GM10847 (cell line): Measurements from ENCODE around the gene ZNF536.

Source experiments
- POLR2A ChIP-seq: IDR thresholded peaks from 2 replicates; pipeline ENCODE4 v1.6.1; 2011; ENCODE audit not compliant: insufficient read length; ENCODE audit errors: extremely low read depth

The ZNF536 gene

DNA sequence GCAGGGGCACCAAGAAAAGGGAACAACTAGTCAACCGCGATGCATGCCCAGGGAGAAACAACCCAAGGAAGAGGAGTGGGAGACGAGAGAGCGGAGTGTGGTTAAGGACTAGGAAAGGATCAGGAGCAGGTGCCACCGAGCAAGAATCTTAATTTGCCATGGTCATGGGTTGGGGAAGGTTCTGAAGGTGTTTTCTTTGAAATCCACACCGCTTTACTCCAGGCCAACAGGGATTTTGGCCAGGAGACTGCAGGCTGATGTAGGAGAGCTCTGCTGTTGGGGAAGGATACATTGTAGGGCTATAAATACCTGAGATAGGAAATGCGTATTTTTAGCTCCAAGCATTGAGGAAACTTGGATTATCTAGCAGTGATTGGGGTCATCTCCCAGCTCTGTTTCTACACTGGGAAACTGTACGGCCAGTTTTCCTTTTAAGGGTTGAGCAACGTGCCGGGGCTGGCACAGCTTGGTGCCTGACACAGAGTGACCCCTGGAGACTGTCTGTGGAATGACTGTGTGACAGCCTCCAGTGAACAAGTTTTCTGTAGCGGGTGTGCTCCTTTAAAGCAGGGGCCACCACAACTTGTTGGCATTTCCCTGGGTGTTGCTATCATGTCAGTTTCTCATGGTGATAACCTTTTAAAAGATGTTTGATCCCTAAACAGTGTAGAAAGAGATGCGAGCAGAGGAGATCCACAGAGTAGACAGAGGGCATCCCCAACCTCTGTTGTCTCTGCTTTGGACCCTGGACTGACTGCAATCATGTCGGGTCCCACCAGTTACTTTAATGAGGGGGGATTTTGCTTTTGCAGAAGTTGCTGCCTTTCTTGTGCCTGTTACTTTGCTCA lies 34.3 kb downstream of the ZNF536 start:
- TF ChIP-seq POLR2A, result no peak

DNA sequence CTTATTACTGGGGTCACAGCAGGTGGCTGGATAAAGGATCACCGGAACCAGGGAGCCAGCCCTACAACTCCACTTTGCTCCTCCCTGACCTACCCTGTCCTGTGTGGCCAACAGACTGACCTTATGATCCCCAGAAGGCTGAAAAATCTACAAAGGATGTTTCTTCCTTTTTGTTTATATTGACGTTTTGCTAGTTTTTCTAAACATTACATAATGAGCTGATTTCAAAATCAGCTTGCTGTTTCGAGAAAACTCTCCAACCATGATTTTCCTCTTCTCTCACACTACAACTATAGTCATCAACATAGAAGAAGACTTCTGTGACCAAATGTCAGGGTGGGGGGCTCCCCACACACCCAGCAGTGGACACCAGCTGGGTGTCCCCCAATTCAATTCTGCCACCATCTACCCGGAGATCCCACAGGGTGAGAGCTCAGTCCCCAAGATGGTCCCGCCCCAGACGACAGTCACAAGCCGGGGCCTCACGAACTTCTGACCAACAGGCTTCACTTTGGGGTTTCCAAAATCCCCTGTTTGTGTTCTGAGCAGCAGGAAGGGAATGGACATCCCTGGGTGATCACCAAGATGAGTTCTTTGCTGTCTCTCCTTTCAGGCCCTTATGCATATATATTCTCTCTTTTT lies 35.0 kb downstream of the ZNF536 start:
- TF ChIP-seq POLR2A, result no peak

DNA sequence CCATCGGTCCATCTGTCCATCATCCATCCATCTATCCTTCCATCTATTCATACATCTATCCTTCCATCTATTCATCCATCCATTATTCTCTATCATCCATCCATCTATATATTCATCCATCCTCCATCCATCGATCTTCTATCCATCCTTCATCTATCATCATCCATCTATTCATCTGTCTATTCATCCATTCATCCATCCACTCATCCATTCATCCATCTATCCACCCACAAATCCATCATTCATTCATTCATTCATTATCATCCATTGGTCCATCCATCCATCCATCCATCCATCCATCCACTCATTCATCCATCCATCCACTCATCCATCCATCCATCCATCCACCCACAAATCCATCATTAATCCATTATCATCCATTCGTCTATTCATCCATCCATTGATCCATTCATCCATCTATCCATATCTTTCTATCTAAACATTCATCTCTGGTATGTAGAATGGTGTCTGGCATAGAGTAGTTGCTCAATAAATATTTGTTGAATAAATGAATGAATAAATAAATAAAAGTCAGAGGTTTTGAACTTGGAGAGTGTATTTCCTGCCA lies 36.6 kb downstream of the ZNF536 start:
- no peak for TF ChIP-seq POLR2A

DNA sequence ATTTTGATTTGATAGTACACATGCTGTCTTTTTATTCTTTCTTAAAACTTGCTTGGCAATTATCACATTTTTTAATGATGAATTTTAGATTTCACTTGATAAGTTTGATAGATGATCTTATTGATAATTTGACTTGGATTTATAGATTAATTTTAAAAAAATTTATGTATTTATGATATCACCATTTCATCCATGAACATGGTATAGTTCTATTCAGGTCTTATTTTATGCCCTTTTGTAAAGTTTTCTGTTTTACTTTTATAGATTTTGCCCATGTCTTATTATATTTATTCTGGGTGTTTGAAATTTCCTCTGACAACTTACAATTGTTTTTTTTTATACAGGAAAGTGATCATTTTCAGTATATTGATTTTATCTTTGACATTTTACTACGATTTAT lies 39.5 kb downstream of the ZNF536 start:
- TF ChIP-seq POLR2A, result no peak

- TF ChIP-seq POLR2A, result no peak
These were observed 44.2 kb downstream of the ZNF536 start for GRCh38 chr19:30416375-30416774.

- TF ChIP-seq POLR2A, result no peak
These were observed 47.5 kb downstream of the ZNF536 start for GRCh38 chr19:30419568-30420180.

- TF ChIP-seq POLR2A, result no peak
These were observed 48.1 kb downstream of the ZNF536 start for GRCh38 chr19:30420316-30420715.

DNA sequence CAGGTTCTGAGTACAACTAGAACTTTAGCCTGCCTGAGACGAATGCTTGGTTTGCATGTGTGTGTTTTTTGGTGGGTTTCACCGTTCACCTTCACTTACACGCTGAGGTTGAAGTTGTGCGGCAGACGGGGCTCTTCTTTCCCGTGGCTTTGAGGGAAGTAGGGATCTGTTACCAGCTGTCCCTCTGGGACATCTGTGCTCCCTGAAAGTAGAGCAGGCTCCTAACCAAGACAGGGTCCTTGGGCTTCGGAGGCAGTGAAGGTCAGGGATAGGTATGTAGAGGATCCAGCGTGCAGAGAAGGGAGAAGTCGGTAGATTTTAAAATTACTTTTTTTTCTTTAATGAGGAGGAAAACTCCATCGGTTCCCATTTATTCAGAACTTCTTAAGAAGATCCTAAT lies 48.7 kb downstream of the ZNF536 start:
- no peak for TF ChIP-seq POLR2A

DNA sequence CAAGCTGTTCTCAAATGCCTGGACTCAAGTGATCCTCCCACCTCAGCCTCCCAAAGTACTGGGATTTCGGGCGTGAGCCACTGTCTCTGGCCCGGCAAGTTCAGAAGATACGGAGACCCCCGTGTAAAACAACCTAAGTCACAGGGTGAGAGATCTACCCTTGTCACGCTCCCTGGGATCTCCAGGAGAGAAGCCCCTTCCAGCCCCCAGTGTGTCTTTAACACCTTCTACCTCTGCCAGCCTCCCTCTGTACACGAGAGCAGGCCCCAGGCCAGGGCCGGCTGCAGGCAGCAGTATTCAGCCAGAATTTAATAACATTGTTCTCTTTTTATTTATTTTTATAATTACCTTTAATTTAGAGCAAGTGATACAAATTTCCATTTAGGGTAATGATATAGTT lies 49.4 kb downstream of the ZNF536 start:
- TF ChIP-seq POLR2A, result no peak

DNA sequence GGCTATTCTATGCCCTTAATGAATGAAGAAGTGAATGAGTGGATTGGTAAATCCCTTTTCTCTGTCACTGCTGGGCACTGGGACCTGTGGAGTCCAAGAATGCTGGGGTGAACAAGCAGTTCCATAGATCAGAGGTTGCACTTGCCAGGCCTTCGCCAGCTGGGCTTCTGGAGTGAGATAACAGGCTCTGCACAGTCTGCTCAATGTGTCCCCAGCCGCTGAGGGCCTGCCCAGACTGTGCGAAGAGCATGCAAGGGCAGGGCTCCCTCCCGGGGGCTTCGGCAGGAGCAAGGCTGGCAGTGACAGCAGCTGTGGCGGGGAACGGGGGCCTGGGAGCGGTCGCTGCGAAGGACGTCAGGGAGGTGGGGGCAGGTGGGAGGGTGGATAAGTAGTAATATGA lies 51.3 kb downstream of the ZNF536 start:
- no peak for TF ChIP-seq POLR2A

DNA sequence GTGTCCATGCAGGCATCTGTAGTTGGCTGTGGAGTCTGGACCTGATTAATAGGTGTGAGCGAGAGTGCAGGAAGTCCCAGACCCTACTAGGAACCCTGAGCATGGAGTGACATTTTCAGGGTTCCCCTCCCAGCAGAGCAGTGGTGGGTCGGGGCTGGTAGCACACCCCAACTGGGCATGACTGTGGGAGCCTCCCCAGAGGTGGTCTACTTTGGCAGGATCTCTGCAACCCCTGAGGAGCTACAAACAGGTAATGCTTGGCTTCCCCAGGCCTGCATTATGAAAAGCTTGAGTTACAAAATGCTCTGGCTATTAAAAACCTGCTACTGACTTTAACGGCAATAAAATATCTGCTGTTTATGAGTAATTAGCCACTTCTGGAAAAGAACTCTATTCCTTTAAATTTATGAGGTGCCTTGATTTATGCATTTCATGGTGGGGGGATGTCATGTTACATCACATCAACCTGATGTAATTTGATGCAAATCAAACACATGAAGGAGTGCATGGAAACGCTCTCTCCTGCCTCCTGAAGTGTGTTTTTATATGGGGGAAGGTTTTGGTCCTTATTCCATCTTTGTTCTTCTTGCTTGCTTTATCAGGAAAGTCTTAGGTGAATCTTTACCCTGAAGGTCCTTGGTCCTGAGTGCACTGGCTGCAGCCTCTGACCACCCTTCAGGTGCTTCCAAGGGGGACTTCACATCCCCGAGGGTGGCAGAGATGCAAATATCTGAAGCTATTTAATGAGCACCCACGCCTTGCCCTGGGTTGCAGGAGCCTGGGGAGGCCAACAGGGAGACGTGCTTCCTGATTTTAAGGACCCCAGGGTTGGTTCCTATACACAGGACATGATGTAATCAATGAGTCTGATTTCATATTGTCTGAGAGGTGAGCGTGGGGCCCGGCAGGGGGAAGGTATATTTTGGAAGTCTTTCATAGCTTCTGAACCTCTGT lies 54.0 kb downstream of the ZNF536 start:
- TF ChIP-seq POLR2A, result no peak

DNA sequence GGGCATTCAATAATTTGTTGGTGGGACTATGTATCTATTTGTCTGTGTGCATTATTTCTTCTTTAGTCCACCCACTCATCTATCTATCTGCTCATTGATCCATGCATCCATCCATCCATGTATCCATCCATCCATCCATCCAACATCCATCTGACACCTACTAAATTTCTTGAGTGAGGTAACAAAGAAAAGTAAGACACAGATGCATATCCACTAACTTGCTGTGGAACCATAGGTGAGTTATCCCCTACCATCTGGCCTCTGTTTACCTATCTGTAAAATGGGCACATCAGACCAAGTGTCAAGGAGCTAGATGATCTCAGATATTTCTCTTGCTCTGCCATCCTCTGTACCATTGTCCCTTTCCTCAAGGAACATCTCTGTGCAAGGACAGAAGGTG lies 54.7 kb downstream of the ZNF536 start:
- TF ChIP-seq POLR2A, result no peak

- TF ChIP-seq POLR2A, result no peak
These were observed 56.0 kb downstream of the ZNF536 start for GRCh38 chr19:30428092-30428680.

DNA sequence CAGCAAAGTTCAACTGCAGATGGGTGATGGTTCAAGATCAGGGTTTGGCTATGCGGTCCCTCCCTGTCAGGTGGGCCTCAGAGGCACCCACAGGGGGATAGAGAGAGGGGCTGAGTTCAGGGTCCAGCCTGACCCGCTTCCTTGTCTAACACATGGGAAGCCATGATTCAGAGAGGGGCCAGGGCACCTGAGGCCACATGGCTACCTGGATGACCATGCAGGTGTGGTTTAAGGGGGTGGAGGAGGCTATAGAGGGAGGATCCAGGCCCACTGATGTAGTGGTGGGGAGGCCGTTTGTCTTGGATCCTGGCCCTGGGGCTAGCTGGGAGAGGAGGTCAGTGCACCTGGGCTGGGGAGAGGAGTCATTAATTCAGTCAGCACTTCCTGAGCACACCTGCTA lies 56.7 kb downstream of the ZNF536 start:
- TF ChIP-seq POLR2A, result no peak
